Testis (tissue), 3 donors: ENCODE data around the gene CKAP5. TPM values are rescaled to one million over a fixed set of nuclear protein-coding genes. Genes with fewer than 3 reads are reported as not detected.

Experiments
- DNase-seq: peaks from one replicate; pipeline ENCODE4 v3.0.0-alpha.2; 2019
- H3K27ac ChIP-seq, 2 donors: fragments of 200-600 bp; sonication (generic); one replicate each; pipeline ENCODE4 v1.5.1; 2019
- H3K27me3 ChIP-seq: fragments of 200-600 bp; sonication (generic); one replicate; pipeline ENCODE4 v1.5.1; 2019
- H3K36me3 ChIP-seq: fragments of 200-600 bp; sonication (generic); one replicate; pipeline ENCODE4 v1.5.1; 2017; ENCODE audit warnings: low read depth; ENCODE audit errors: missing control alignments
- H3K4me1 ChIP-seq: fragments of 200-600 bp; sonication (generic); one replicate; pipeline ENCODE4 v1.5.1; 2019
- H3K4me3 ChIP-seq, 2 donors: fragments of 200-600 bp; sonication (generic); one replicate each; pipeline ENCODE4 v1.5.1; 2017 to 2019
- H3K9me3 ChIP-seq: fragments of 200-600 bp; sonication (generic); one replicate; pipeline ENCODE4 v1.5.1; 2017
- POLR2A ChIP-seq: fragments of 450-650 bp; IDR thresholded peaks from one replicate; pipeline ENCODE4 v1.6.1; 2017; ENCODE audit warnings: antibody characterized with exemption, mild to moderate bottlenecking, moderate library complexity
- WGBS, 2 donors: methylation state at CpG; one replicate each; pipeline ENCODE4 v1.1.5; 2018; 5-methylcytosine and 5-hydroxymethylcytosine counted together
- intact Hi-C: fragments of 100-400 bp; cut with DNase I; formaldehyde crosslinking; loops from one replicate; pipeline ENCODE4 v1.15.1; 2023; ENCODE audit warnings: low total_unique reads
- polyA plus RNA-seq: library from polyadenylated mRNA; stranded (reverse); fragments of 350-450 nt; fragmentation: Illumina TruSeq; extraction: RNeasy Lipid Tissue Mini Kit (QIAGEN cat#74804); gene quantifications from one replicate; pipeline ENCODE4 v1.2.3, GENCODE V29; 2014; ENCODE audit warnings: low read depth, low replicate concordance; ENCODE audit not compliant: insufficient read depth
- total RNA-seq, 2 donors: library from RNA; depleted of rRNA; stranded (reverse); fragments of >200 nt; gene quantifications; one replicate each; pipeline ENCODE4 v1.2.3, GENCODE V29; 2016
- TF ChIP-seq, protein P1 (sequence below), 3 experiments: fragments of 450-650 bp in 2 of 3; fragments of 200-600 bp in 1 of 3; sonication (generic) in 1 of 3; IDR thresholded peaks; one replicate each; pipeline ENCODE4 v1.5.1; 2016 to 2019; ENCODE audit warnings: antibody characterized with exemption in 3 of 3, mild to moderate bottlenecking in 2 of 3, moderate library complexity in 1 of 3

CKAP5 gene
- total and polyA plus RNA-seq, 3 donors from 2014 or later = 92.3 to 118 (median 106) TPM

DNA sequence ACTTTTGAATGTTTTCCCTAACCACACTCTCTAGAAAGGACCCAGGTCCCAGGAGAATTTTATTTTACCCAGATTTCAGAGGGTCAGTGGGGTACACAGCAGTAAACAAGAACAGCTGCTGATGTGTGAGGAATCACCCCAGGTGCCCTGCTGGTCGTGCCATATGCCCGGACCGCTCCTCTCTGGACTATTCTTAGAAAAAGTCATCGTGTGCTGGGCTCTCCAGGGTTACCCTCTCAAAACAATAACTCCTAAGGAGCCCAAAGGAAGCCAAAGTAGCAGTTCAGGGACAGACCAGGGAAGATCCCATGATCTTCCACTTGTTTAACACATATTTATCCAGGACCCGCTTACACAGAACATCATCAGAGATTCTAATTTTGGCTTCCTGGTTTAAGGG lies 42.6 kb upstream of the CKAP5 start:
- Histone ChIP-seq H3K4me1 (no peaks in the 10 kb centered on the region), H3K27me3 (no peaks in the 10 kb centered on the region), H3K36me3 (no peaks in the 10 kb centered on the region), H3K4me3 (no peak overlapping the region), H3K27ac (no peak overlapping the region), H3K9me3 (no peaks in the 10 kb centered on the region)
- no peak for DNase-seq
- intact Hi-C loops = no loop called here
- TF ChIP-seq, protein P1, sequence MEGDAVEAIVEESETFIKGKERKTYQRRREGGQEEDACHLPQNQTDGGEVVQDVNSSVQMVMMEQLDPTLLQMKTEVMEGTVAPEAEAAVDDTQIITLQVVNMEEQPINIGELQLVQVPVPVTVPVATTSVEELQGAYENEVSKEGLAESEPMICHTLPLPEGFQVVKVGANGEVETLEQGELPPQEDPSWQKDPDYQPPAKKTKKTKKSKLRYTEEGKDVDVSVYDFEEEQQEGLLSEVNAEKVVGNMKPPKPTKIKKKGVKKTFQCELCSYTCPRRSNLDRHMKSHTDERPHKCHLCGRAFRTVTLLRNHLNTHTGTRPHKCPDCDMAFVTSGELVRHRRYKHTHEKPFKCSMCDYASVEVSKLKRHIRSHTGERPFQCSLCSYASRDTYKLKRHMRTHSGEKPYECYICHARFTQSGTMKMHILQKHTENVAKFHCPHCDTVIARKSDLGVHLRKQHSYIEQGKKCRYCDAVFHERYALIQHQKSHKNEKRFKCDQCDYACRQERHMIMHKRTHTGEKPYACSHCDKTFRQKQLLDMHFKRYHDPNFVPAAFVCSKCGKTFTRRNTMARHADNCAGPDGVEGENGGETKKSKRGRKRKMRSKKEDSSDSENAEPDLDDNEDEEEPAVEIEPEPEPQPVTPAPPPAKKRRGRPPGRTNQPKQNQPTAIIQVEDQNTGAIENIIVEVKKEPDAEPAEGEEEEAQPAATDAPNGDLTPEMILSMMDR (IDR thresholded peaks at IDR 0.05) = no peak
- no peak for TF ChIP-seq POLR2A
- WGBS, 2 donors = 85 to 88% methylated on average over 5 of the region's 5 CpGs

DNA sequence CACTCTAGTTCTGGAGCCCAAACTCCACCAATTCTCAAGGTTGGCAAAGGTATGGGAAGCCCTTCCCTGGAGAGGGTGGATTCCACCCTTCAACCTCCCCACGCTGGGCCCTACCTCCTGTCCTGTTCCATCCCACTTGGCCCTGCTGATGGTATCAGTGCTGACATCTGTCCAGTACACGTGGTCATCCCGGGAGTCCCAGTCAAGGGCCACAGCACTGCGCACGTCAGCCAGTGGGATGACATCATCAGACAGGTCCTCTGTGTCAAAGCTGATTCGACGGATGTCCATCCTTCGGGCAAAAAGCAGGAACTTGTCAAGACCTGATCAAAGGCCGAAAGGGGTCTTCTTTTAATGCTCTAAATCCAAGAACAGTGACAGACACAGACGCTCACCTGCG lies 40.1 kb upstream of the CKAP5 start:
- TF ChIP-seq POLR2A = no peak
- TF ChIP-seq, protein P1 (IDR thresholded peaks at IDR 0.05) = no peak
- DNase-seq = no peak
- intact Hi-C loops = no loop called here
- H3K36me3 ChIP-seq = no peaks in the 10 kb centered on the region
- WGBS, 2 donors = 92 to 96% methylated on average over 9 to 11 of the region's 11 CpGs
- H3K9me3 ChIP-seq = no peaks in the 10 kb centered on the region
- H3K27ac ChIP-seq = no peak overlapping the region
- H3K4me1 ChIP-seq = no peaks in the 10 kb centered on the region
- H3K27me3 ChIP-seq = no peaks in the 10 kb centered on the region
- H3K4me3 ChIP-seq = no peak overlapping the region

DNA sequence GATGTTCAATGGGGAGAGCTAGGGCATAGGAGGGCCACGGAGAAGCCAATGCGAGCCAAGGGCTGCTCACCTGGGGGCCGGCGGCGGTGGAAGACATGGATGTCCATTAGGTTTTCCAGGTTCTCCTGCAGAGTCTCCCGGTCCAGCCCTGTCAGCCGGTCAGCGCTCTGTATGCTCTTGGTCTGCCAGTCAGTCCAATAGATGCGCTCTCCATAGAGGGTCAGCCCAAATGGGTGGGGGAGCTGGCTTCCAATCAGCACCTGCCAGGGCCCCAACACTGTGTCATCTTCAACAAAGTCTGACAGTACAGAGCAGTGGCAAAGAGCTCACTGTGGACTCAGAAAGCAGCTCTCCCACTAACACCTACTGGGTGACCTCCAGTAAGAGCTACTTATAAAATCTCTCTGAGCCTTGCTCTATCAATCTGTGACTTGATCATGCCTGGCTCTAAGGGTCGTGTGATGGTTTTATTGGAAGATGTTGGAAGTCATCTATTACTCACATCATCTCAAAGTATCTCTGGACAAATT lies 33.0 kb upstream of the CKAP5 start:
- Histone ChIP-seq H3K4me1 (no peaks in the 10 kb centered on the region), H3K36me3 (no peaks in the 10 kb centered on the region), H3K9me3 (no peaks in the 10 kb centered on the region), H3K4me3 (no peak overlapping the region), H3K27me3 (no peaks in the 10 kb centered on the region), H3K27ac (no peak overlapping the region)
- intact Hi-C loops = no loop called here
- WGBS, 2 donors = 95 to 98% methylated on average over 5 to 10 of the region's 10 CpGs
- TF ChIP-seq, protein P1 (IDR thresholded peaks at IDR 0.05) = no peak
- no peak for TF ChIP-seq POLR2A
- DNase-seq = no peak

DNA sequence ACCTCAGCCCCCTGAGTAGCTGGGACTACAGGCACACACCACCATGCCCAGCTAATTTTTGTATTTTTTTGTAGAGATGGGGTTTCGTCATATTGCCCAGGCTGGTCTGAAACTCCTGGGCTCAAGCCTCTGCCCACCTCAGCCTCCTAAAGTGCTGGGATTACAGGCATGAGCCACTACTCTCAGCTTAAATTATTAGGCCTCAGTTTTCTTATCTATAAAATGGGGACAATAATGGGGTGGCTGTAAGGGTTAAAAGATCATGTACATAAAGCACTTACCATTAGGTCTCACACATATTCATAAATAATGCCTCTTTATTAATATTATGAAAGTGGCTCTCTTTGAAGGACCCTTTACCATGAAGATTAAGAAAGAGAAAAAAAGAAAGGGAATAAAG lies 31.5 kb upstream of the CKAP5 start:
- no peak overlapping the region for H3K4me3 ChIP-seq
- no peaks in the 10 kb centered on the region for H3K27me3 ChIP-seq
- 94 to 95% methylated on average over 1 of the region's 1 CpG for WGBS, 2 donors
- DNase-seq = no peak
- intact Hi-C loops = no loop called here
- no peak overlapping the region for H3K27ac ChIP-seq
- H3K4me1 ChIP-seq = no peaks in the 10 kb centered on the region
- no peaks in the 10 kb centered on the region for H3K9me3 ChIP-seq
- H3K36me3 ChIP-seq = no peaks in the 10 kb centered on the region
- TF ChIP-seq POLR2A = no peak
- TF ChIP-seq, protein P1 (IDR thresholded peaks at IDR 0.05) = no peak

DNA sequence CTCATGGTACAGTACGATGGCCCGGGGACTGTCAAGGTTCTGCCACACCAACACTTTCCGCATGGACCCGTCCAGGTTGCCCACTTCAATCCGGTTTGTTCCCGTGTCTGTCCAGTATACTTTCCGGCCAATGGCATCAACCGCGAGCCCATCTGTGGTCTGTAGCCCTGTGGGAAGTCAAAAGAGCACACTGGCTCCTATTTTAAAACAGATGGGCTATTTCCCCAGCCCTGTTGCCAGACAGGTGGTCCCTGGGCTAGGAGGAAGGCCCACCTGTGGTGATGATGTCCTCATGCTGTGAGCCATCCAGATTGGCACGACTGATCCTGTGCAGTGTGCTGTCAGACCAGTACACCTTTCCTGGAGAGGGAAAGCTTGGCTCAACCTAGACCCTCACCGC lies 30.4 kb upstream of the CKAP5 start:
- intact Hi-C loops = no loop called here
- H3K27ac ChIP-seq = no peak overlapping the region
- no peaks in the 10 kb centered on the region for H3K4me1 ChIP-seq
- no peak for TF ChIP-seq POLR2A
- TF ChIP-seq, protein P1 (IDR thresholded peaks at IDR 0.05) = no peak
- no peak for DNase-seq
- H3K36me3 ChIP-seq = no peaks in the 10 kb centered on the region
- no peaks in the 10 kb centered on the region for H3K27me3 ChIP-seq
- no peak overlapping the region for H3K4me3 ChIP-seq
- WGBS, 2 donors = 93 to 97% methylated on average over 9 to 11 of the region's 11 CpGs
- H3K9me3 ChIP-seq = no peaks in the 10 kb centered on the region
